GM19193 (cell line): ENCODE results near the gene SLC16A9.

Experiments used
- POLR2A ChIP-seq: IDR thresholded peaks from 4 replicates; pipeline ENCODE4 v1.6.1; 2011; ENCODE audit not compliant: insufficient read depth, insufficient read length; ENCODE audit errors: extremely low read depth

SLC16A9 gene

DNA sequence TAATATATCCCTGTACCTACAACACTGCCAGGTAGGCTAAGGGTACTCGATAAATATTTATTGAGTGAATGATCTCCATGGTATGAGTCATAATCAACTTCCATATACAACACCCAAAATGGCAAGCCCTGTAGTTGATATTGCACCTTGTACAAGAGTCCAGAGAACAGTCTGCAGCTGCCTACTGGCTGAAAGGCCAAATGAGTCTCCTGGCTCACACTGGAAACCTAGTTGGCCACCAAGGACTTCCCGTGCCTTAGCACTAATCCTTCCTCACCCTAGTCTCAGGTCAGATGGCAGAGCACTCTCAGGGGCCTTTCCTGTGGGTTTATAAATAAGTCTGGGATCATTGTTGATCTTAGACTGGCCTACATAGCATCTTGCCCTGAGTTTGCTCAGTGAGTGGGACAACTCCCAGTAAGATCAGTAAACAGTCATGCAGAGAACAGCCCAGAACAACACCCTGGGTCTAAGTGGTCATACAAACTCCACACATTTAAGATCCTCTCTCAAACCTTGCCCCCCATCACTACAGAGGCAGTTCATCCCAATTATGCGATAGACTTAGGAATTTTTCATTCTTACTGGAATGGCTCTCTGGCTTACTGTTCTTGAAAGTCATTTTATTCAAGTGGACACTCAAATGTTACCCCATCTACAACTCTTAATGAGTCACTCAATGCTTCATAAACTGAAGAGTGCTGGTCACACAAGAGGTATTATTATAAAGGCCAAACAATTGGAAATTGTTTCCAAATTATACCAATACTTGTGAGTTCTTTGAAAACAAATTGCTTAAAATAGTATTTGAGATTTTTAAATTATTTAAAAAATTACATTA, 14.7 kb upstream of the SLC16A9 start:
- no peak for TF ChIP-seq POLR2A

- no peak for TF ChIP-seq POLR2A
Observed at GRCh38 chr10:59720377-59720776, 10.7 kb upstream of the SLC16A9 start.

- no peak for TF ChIP-seq POLR2A
Observed at GRCh38 chr10:59719374-59719773, 9.7 kb upstream of the SLC16A9 start.

- no peak for TF ChIP-seq POLR2A
Observed at GRCh38 chr10:59718257-59718656, 8.6 kb upstream of the SLC16A9 start.

- TF ChIP-seq POLR2A, result no peak
Observed at GRCh38 chr10:59713196-59713821, 3.7 kb upstream of the SLC16A9 start.

GRCh38 chr10:59711871-59712494, 2.3 kb upstream of the SLC16A9 start:
- no peak for TF ChIP-seq POLR2A

- no peak for TF ChIP-seq POLR2A
Observed at GRCh38 chr10:59708816-59709394, 745 bp downstream of the SLC16A9 start.

- no peak for TF ChIP-seq POLR2A
Observed at GRCh38 chr10:59706851-59707797, 2.5 kb downstream of the SLC16A9 start.

- TF ChIP-seq POLR2A, result no peak
Observed at GRCh38 chr10:59705931-59706330, 3.7 kb downstream of the SLC16A9 start.

DNA sequence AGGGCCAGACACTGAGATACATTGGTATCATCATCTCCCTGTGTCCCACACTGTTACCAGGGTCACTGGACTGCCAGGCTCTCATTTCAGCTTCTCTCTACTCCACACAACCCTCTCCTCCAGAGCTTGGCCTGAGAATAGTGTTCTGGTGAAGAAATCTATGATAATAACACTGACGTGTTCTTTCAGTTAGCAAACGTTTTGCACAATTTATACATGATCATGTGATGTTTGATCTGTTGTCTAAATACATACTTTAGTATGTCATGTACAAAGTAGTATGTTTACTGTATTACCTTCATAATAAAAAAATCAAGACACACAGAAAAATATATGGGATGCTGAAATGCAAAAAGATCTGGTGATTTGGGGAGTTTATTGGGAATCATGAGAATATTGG, 5.0 kb downstream of the SLC16A9 start:
- TF ChIP-seq POLR2A, result no peak

DNA sequence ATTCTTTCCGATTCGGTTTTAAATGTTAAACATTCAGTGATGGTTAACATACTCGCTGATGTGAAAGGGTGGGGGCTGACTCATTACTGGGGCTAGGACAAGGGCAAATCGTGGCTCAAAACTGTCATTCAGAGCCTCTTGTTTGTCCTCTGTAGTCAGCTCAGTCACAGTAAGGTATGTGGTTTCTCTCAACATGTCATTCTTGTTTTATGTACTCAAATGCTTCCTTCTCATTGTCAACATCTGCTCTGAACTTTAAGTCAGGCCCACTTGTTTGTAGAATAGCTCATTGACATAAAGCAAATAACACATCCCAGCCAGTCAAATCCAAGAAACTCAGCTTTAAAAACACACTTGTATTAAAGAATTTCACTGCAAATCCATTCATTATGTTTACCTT, 7.3 kb downstream of the SLC16A9 start:
- no peak for TF ChIP-seq POLR2A

DNA sequence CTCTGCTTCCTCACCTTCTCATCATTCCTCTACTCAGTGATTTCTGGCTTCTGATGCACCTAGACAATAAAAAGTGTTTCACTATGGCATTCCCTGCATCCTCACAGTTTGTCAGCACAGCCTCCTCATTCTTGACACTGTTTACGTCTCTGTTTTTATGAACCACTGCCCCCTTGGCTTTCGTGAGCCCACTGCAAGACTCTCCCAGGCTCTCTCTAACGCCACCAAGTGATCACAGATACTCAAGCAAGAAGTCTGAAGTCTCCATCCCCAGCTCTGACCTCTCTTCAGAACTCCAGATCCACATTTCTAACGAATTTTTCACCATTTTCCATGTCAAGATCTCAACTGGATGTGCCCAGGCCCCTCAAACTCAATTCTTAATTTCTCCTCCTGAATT, 8.9 kb downstream of the SLC16A9 start:
- no peak for TF ChIP-seq POLR2A

DNA sequence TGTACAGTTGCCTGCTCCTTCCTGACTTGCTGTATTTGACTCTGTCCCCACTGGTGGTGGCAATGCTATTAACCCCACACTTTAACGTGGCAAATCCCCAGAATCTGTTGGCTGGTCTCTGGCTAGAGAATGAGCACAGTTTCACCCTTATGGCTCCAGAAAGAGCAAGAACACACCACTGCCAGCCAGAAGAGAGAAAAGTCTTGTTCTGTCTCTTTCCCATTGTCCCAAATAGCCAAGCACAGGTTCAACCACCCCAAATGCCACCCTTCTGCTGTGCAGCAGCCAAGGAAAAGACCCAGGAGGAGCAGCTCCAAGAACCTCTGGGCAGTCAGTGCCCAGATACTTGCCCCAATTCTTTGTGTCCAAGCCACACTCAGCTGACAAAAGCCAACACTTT, 11.3 kb downstream of the SLC16A9 start:
- TF ChIP-seq POLR2A, result no peak

DNA sequence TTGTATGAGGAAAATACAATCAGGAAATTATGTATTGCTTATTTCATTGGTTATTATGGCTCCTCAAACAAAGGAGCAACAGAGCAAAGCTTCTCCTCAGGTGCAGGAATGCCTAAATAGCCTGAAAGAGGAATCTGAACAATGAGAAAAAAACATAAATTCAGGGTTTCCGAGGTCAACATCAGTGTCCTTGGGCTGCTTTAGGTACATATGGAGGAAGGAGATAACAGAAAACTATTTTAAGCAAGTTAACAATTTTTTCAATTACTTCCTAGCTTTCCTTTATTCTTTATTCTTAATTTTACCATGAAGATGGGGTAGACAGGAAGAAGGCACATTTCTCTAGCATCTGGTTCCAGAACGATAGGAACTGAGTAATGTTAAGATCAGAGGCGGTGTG, 14.0 kb downstream of the SLC16A9 start:
- TF ChIP-seq POLR2A, result no peak
